HG02759 (cell line): Measurements from ENCODE around the gene OR5M10.
"Not testable (repeated sequence)": the region's sequence is repeated elsewhere in the genome, so short reads cannot be mapped to it uniquely, and the experiment has no call there.

ENCODE experiments used
- ATAC-seq: cut with Tn5 transposase; IDR thresholded peaks from one replicate; pipeline ENCODE4 v1.9.1; 2021; ENCODE audit warnings: mild to moderate bottlenecking, moderate library complexity; ENCODE audit not compliant: unreplicated experiment

The OR5M10 gene

GRCh38 chr11:56577621-56578020, at the start of gene OR5M10:
TSS of gene OR5M10 (minus strand) at chr11:56577721. CDS start at chr11:56577721, 0 bp downstream.
- ATAC-seq: no peak

GRCh38 chr11:56625946-56626345, 48.4 kb upstream of the OR5M10 start:
- ATAC-seq: no peak

GRCh38 chr11:56624661-56625110, 47.2 kb upstream of the OR5M10 start:
- peak; percentile 79 for ATAC-seq

GRCh38 chr11:56611174-56611573, 33.7 kb upstream of the OR5M10 start:
- no peak for ATAC-seq

- ATAC-seq: not testable (repeated sequence)
Observed at GRCh38 chr11:56592088-56592717, 14.7 kb upstream of the OR5M10 start.

GRCh38 chr11:56558574-56558973, 18.9 kb downstream of the OR5M10 start:
- no peak for ATAC-seq

GRCh38 chr11:56554691-56555090, 22.8 kb downstream of the OR5M10 start:
- not testable (repeated sequence) for ATAC-seq

GRCh38 chr11:56545531-56545930, 32.0 kb downstream of the OR5M10 start:
- ATAC-seq: no peak

- ATAC-seq: no peak
Observed at GRCh38 chr11:56543739-56544138, 33.8 kb downstream of the OR5M10 start.

- no peak for ATAC-seq
Observed at GRCh38 chr11:56543157-56543556, 34.4 kb downstream of the OR5M10 start, which contains the start of gene OR5M11. TSS of gene OR5M11 (minus strand) at chr11:56543257. CDS start at chr11:56543257, 0 bp downstream.

GRCh38 chr11:56533054-56533740, 44.3 kb downstream of the OR5M10 start:
- ATAC-seq: no peak

GRCh38 chr11:56531856-56532255, 45.7 kb downstream of the OR5M10 start:
- no peak for ATAC-seq
